Kidney tubule cell (primary cell): ENCODE measurements around the gene HACD3.

Experiments used
- DNase-seq: peaks from one replicate; pipeline ENCODE4 v3.0.0-alpha.2; 2018; ENCODE audit warnings: low spot score

The HACD3 gene

GRCh38 chr15:65530318-65531111, at the start of gene HACD3:
HACD3 (plus strand) TSS chr15:65530463; CDS start chr15:65530632, 169 bp downstream.
- DNase-seq, result peak; percentile 88

- no peak for DNase-seq
Observed at GRCh38 chr15:65484876-65485275, 45.4 kb upstream of the HACD3 start.

- peak; percentile 44 for DNase-seq
Observed at GRCh38 chr15:65494076-65494475, 36.2 kb upstream of the HACD3 start.

GRCh38 chr15:65509321-65509720, 20.9 kb upstream of the HACD3 start:
- DNase-seq, result no peak

GRCh38 chr15:65512189-65512588, 18.1 kb upstream of the HACD3 start:
- DNase-seq, result no peak

- DNase-seq, result no peak
Observed at GRCh38 chr15:65512807-65513416, 17.4 kb upstream of the HACD3 start.

- peak; percentile 94 for DNase-seq
Observed at GRCh38 chr15:65516997-65517865, 13.0 kb upstream of the HACD3 start, which contains the start of gene DPP8. DPP8 (minus strand) TSS chr15:65517689; CDS start chr15:65512553, 5,136 bp downstream.

GRCh38 chr15:65517866-65518207, 12.4 kb upstream of the HACD3 start:
- no peak for DNase-seq

- no peak for DNase-seq
Observed at GRCh38 chr15:65518633-65519285, 11.5 kb upstream of the HACD3 start.

GRCh38 chr15:65521350-65521749, 8.9 kb upstream of the HACD3 start:
- no peak for DNase-seq

- DNase-seq, result no peak
Observed at GRCh38 chr15:65524226-65524625, 6.0 kb upstream of the HACD3 start.

- DNase-seq, result peak; percentile 32
Observed at GRCh38 chr15:65525622-65526021, 4.6 kb upstream of the HACD3 start.

GRCh38 chr15:65528461-65529060, 1.7 kb upstream of the HACD3 start:
- DNase-seq, result no peak

- DNase-seq, result no peak
Observed at GRCh38 chr15:65529762-65530317, 423 bp upstream of the HACD3 start.

GRCh38 chr15:65532738-65533051, 2.4 kb downstream of the HACD3 start:
- DNase-seq, result peak; percentile 34

- no peak for DNase-seq
Observed at GRCh38 chr15:65533057-65533756, 2.9 kb downstream of the HACD3 start.

GRCh38 chr15:65535192-65535591, 4.9 kb downstream of the HACD3 start:
- no peak for DNase-seq

- no peak for DNase-seq
Observed at GRCh38 chr15:65540314-65540713, 10.1 kb downstream of the HACD3 start.

GRCh38 chr15:65541231-65541820, 11.1 kb downstream of the HACD3 start:
- DNase-seq, result no peak

- DNase-seq, result no peak
Observed at GRCh38 chr15:65547841-65548240, 17.6 kb downstream of the HACD3 start.
